ENCODE measurements around the gene TRIM47. TPM values are rescaled to one million over a fixed set of nuclear protein-coding genes. Genes with fewer than 3 reads are reported as not detected.
"Not testable (repeated sequence)": the region's sequence is repeated elsewhere in the genome, so short reads cannot be mapped to it uniquely, and the experiment has no call there.

TRIM47 gene
- total RNA-seq, 1 experiment from 2014 or later: 25.7 TPM

DNA sequence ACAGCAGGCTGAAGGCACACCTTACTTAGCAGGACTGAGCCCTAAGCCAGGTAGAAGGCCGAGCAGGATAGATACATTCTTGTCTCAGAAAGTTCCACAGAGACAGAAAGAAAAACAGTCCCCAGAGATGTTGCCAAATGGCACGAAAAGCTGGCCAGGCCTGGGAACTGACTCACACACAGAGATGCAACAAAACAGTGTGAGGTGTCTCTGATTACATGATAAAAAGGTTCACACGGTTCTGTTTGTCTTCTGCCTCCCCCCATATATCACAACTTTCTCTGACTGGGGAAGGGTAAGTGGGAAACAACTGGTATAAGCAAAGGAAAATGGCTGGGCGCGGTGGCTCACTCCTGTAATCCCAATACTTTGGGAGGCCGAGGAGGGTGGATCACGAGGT is 24.9 kb downstream of the TRIM47 start:
- Mint-ChIP-seq H3K36me3 (ENCODE audit: insufficient read depth, unreplicated experiment) (peaks cover 53% of the 10 kb centered on the region), H3K27me3 (ENCODE audit: insufficient read depth, unreplicated experiment) (no peaks in the 10 kb centered on the region), H3K9me3 (ENCODE audit: unreplicated experiment) (no peaks in the 10 kb centered on the region), H3K4me3 (ENCODE audit: unreplicated experiment) (no peak overlapping the region), H3K27ac (ENCODE audit: low read depth, unreplicated experiment) (no peak overlapping the region), H3K4me1 (ENCODE audit: insufficient read depth, unreplicated experiment) (peaks cover 19% of the 10 kb centered on the region)
- ChIA-PET CTCF (interaction anchor here (1.0 to 3.6 kb wide), 3 partner anchors 24 to 174 kb away, joined by 3 to 36 read pairs (median 4); partner anchors contain the start of gene TRIM47), POLR2A (interaction anchor here (0.6 to 6.1 kb wide), 15 partner anchors 8 to 411 kb away, joined by 3 to 164 read pairs (median 17); partner anchors contain the start of genes MRPL38, RECQL5, SAP30BP and TRIM47)
- TF ChIP-seq, protein P1, sequence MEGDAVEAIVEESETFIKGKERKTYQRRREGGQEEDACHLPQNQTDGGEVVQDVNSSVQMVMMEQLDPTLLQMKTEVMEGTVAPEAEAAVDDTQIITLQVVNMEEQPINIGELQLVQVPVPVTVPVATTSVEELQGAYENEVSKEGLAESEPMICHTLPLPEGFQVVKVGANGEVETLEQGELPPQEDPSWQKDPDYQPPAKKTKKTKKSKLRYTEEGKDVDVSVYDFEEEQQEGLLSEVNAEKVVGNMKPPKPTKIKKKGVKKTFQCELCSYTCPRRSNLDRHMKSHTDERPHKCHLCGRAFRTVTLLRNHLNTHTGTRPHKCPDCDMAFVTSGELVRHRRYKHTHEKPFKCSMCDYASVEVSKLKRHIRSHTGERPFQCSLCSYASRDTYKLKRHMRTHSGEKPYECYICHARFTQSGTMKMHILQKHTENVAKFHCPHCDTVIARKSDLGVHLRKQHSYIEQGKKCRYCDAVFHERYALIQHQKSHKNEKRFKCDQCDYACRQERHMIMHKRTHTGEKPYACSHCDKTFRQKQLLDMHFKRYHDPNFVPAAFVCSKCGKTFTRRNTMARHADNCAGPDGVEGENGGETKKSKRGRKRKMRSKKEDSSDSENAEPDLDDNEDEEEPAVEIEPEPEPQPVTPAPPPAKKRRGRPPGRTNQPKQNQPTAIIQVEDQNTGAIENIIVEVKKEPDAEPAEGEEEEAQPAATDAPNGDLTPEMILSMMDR (IDR thresholded peaks at IDR 0.05; ENCODE audit: unreplicated experiment): no peak
- no TSS peak for BruUV-seq (replicated peaks)
- DNase-seq (ENCODE audit: unreplicated experiment): peak; percentile 83
- intact Hi-C loops (cut with micrococcal nuclease): no loop called here

DNA sequence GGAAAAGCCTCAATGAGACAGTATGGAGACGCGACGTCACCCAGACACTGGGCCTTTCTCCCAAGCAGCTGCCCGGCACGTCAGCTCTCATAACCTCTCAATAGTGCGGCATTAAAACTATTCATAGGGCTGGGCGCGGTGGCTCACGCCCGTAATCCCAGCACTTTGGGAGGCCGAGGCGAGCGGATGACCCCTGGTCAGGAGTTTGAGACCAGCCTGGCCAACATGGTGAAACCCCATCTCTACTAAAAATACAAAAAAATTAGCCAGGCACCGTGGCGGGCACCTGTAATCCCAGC is 26.7 kb downstream of the TRIM47 start:
- BruUV-seq (replicated peaks); H3K27ac Mint-ChIP-seq (ENCODE audit: low read depth, unreplicated experiment); H3K9me3 Mint-ChIP-seq (ENCODE audit: unreplicated experiment); H3K27me3 Mint-ChIP-seq (ENCODE audit: insufficient read depth, unreplicated experiment); intact Hi-C loops (cut with micrococcal nuclease); H3K4me3 Mint-ChIP-seq (ENCODE audit: unreplicated experiment); DNase-seq (ENCODE audit: unreplicated experiment): not testable (repeated sequence)
- Mint-ChIP-seq H3K36me3 (ENCODE audit: insufficient read depth, unreplicated experiment) (peaks cover 71% of the 10 kb centered on the region), H3K4me1 (ENCODE audit: insufficient read depth, unreplicated experiment) (peaks cover 18% of the 10 kb centered on the region)
- CTCF ChIA-PET: interaction anchor here (0.6 kb wide), 1 partner anchor 914 kb away, joined by 3 read pairs; no protein-coding TSS in a partner anchor
- POLR2A ChIA-PET: interaction anchor here (5.8 kb wide), 1 partner anchor 74 kb away, joined by 128 read pairs; a partner anchor contains a TSS

DNA sequence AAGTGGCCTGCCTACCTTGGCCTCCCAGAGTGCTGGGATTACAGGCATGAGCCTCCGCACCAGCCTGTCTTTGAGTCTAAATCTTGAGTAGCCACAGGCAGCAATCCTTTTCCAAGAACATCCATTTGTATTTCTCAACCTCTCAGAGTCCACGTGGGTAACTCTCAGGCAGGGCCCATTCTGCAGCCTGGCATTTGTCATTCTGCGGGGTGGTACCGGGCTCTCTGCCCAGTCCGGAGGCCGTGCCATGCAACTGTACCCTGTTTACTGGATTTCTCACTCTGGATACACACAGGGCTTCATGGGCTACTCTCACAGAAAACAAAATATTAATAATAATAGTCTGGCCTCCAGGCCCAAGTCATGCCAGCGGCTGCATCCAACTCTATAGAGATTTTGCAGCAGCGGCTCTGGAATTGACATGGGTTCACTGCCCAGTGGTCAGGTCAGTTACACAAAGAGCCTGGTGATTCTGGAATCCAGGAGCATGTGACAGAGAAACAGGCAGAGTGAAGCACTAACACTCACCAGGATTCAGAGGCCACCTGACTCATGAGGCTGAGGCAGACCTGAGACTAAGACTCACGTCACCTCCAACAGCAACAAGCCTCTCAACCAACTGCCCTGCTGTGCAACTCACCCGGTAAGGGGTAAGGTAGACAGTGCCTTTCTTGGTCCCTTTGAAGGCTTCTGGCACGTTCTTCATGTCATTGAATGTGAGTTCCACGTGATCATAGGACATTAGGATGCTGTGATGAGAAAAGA is 27.3 kb downstream of the TRIM47 start:
- H3K27me3 Mint-ChIP-seq (ENCODE audit: insufficient read depth, unreplicated experiment): no peaks in the 10 kb centered on the region
- H3K36me3 Mint-ChIP-seq (ENCODE audit: insufficient read depth, unreplicated experiment): peaks cover 76% of the 10 kb centered on the region
- POLR2A ChIA-PET: interaction anchor here (5.8 kb wide), 1 partner anchor 73 kb away, joined by 128 read pairs; a partner anchor contains a TSS
- CTCF ChIA-PET: interaction anchor here (0.6 to 2.2 kb wide), 6 partner anchors 10 to 914 kb away, joined by 3 to 6 read pairs (median 3); partner anchors contain the start of gene GALK1
- no peak overlapping the region for H3K27ac Mint-ChIP-seq (ENCODE audit: low read depth, unreplicated experiment)
- H3K4me3 Mint-ChIP-seq (ENCODE audit: unreplicated experiment): no peak overlapping the region
- no peak for DNase-seq (ENCODE audit: unreplicated experiment)
- intact Hi-C loops (cut with micrococcal nuclease): no loop called here
- TF ChIP-seq, protein P1 (IDR thresholded peaks at IDR 0.05; ENCODE audit: unreplicated experiment): no peak
- peaks cover 16% of the 10 kb centered on the region for H3K4me1 Mint-ChIP-seq (ENCODE audit: insufficient read depth, unreplicated experiment)
- H3K9me3 Mint-ChIP-seq (ENCODE audit: unreplicated experiment): no peaks in the 10 kb centered on the region
- no TSS peak for BruUV-seq (replicated peaks)

DNA sequence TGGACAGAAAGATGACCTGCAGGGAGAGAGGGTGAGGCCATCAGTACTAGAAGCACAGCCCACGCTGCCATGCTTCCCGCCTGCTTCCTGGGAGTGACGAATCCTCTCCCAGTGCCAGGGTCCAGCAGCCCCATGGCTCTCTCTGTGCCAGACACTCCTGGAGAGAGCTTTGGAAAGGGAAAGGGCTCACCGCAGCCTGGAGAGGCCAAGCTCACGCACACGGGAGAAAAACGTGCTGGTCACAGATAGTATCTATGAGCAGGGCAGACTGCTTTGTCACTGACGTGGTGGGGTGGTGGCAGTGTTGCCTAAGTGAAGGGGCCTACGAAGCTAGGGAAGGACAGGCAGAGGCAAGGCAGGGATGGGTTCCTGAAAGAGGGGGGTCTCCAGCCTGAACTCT is 28.7 kb downstream of the TRIM47 start:
- Mint-ChIP-seq H3K4me1 (ENCODE audit: insufficient read depth, unreplicated experiment) (peaks cover 27% of the 10 kb centered on the region), H3K9me3 (ENCODE audit: unreplicated experiment) (no peaks in the 10 kb centered on the region), H3K27ac (ENCODE audit: low read depth, unreplicated experiment) (peak overlapping the region; percentile 19), H3K36me3 (ENCODE audit: insufficient read depth, unreplicated experiment) (peaks cover 83% of the 10 kb centered on the region), H3K27me3 (ENCODE audit: insufficient read depth, unreplicated experiment) (no peaks in the 10 kb centered on the region), H3K4me3 (ENCODE audit: unreplicated experiment) (no peak overlapping the region)
- CTCF ChIA-PET: interaction anchor here (0.6 to 2.2 kb wide), 8 partner anchors 11 to 256 kb away, joined by 3 to 6 read pairs (median 4); no protein-coding TSS in a partner anchor
- DNase-seq (ENCODE audit: unreplicated experiment): no peak
- POLR2A ChIA-PET: interaction anchor here (0.7 to 1.4 kb wide), 3 partner anchors 16 to 521 kb away, joined by 3 to 6 read pairs (median 4); partner anchors contain the start of gene GALK1
- TF ChIP-seq, protein P1 (IDR thresholded peaks at IDR 0.05; ENCODE audit: unreplicated experiment): no peak
- no TSS peak for BruUV-seq (replicated peaks)
- intact Hi-C loops (cut with micrococcal nuclease): loop anchor here (2.0 kb wide), 1 partner anchor 77 kb away; no protein-coding TSS in a partner anchor
